Measurements from ENCODE around the gene TOMM7.

DNA sequence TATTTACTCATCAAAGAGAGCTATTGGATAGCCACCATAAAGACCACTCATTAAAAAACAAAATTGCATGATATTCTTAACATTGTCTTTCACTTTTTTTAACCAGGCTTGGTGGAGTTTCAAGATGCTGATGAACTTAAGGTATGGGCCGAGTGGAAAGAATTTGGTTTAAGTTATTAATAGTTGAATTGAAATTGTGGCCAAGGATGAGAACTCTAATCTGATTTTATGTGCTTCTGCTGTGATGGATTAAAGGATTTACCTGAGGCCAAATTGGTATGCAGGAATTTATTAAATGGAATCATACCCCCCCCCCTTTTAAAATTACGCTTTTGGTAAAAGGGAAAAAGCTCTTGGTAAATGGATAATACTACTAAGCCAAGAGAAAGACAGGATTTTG is 33.8 kb upstream of the TOMM7 start:
- TF ChIP-seq RBM39 (optimal IDR thresholded peaks at IDR 0.05; ENCODE audit: low read depth, low read length), result no peak
- TF ChIP-seq, protein P1, sequence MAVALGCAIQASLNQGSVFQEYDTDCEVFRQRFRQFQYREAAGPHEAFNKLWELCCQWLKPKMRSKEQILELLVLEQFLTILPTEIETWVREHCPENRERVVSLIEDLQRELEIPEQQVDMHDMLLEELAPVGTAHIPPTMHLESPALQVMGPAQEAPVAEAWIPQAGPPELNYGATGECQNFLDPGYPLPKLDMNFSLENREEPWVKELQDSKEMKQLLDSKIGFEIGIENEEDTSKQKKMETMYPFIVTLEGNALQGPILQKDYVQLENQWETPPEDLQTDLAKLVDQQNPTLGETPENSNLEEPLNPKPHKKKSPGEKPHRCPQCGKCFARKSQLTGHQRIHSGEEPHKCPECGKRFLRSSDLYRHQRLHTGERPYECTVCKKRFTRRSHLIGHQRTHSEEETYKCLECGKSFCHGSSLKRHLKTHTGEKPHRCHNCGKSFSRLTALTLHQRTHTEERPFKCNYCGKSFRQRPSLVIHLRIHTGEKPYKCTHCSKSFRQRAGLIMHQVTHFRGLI (CRISPR knock-in tag; IDR thresholded peaks at IDR 0.05), result no peak

All from K562 (cell line).